ENCODE results near the gene DDX18.

DNA sequence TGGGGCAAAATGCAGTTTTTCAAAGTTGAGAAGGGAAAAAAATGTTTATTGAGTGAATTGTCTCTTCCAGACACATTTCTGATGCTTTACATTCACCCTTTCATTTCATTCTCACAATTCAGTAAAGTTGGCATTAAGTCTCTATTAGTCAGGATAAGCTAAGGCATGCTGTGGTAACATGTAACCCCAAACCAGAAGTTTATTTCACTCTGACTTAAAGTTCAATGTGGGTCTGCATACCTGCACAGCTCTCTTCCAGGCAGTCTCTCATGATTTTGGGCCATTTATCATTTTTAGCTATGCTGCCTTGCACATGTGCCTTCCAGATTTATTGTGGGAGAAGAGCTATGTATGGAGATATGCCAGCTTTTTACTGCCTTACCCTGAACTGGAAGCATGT, 48.0 kb downstream of the DDX18 start:
- TF ChIP-seq POLR2A (IDR thresholded peaks at IDR 0.05), result no peak
- TF ChIP-seq, protein P1, sequence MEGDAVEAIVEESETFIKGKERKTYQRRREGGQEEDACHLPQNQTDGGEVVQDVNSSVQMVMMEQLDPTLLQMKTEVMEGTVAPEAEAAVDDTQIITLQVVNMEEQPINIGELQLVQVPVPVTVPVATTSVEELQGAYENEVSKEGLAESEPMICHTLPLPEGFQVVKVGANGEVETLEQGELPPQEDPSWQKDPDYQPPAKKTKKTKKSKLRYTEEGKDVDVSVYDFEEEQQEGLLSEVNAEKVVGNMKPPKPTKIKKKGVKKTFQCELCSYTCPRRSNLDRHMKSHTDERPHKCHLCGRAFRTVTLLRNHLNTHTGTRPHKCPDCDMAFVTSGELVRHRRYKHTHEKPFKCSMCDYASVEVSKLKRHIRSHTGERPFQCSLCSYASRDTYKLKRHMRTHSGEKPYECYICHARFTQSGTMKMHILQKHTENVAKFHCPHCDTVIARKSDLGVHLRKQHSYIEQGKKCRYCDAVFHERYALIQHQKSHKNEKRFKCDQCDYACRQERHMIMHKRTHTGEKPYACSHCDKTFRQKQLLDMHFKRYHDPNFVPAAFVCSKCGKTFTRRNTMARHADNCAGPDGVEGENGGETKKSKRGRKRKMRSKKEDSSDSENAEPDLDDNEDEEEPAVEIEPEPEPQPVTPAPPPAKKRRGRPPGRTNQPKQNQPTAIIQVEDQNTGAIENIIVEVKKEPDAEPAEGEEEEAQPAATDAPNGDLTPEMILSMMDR (IDR thresholded peaks at IDR 0.05), result no peak

All from uterus (tissue), 2 donors.